HG02588 (cell line): ENCODE data around the gene FAM120B.

ENCODE experiments used
- ATAC-seq: cut with Tn5 transposase; IDR thresholded peaks from one replicate; pipeline ENCODE4 v1.9.1; 2021; ENCODE audit warnings: mild to moderate bottlenecking, moderate library complexity; ENCODE audit not compliant: unreplicated experiment

FAM120B gene

GRCh38 chr6:170286246-170286933, 20.2 kb upstream of the FAM120B start:
- no peak for ATAC-seq

GRCh38 chr6:170286934-170287265, 19.7 kb upstream of the FAM120B start:
- ATAC-seq: no peak

GRCh38 chr6:170287371-170287876, 19.1 kb upstream of the FAM120B start:
- ATAC-seq: no peak

GRCh38 chr6:170288091-170288631, 18.4 kb upstream of the FAM120B start:
- ATAC-seq: no peak

- no peak for ATAC-seq
Observed at GRCh38 chr6:170288852-170289179, 17.7 kb upstream of the FAM120B start.

GRCh38 chr6:170289180-170289931, 17.2 kb upstream of the FAM120B start:
- ATAC-seq: no peak

GRCh38 chr6:170289951-170290295, 16.6 kb upstream of the FAM120B start:
- no peak for ATAC-seq

GRCh38 chr6:170290296-170291128, 16.0 kb upstream of the FAM120B start, which contains the start of gene DLL1:
Gene DLL1 (minus strand): TSS chr6:170291078. CDS start chr6:170290139, 939 bp downstream.
- no peak for ATAC-seq

GRCh38 chr6:170291271-170292110, 15.1 kb upstream of the FAM120B start:
- ATAC-seq: no peak

- no peak for ATAC-seq
Observed at GRCh38 chr6:170292111-170292406, 14.5 kb upstream of the FAM120B start.

- no peak for ATAC-seq
Observed at GRCh38 chr6:170292407-170293158, 14.0 kb upstream of the FAM120B start.

GRCh38 chr6:170293341-170294231, 13.0 kb upstream of the FAM120B start:
- no peak for ATAC-seq

- ATAC-seq: no peak
Observed at GRCh38 chr6:170294298-170294730, 12.2 kb upstream of the FAM120B start.

- ATAC-seq: no peak
Observed at GRCh38 chr6:170294813-170295509, 11.6 kb upstream of the FAM120B start.

GRCh38 chr6:170295510-170296422, 10.8 kb upstream of the FAM120B start:
- peak; percentile 40 for ATAC-seq

- ATAC-seq: no peak
Observed at GRCh38 chr6:170296423-170296745, 10.2 kb upstream of the FAM120B start.
